GM10248 (cell line): ENCODE results near the gene ZNF106.

ENCODE experiments used
- CTCF ChIA-PET: fragments of 300-600 bp; sonication (Branson Sonifier 250); formaldehyde crosslinking; extraction: SDS; loops from one replicate; lab custom pipeline; 2021; ENCODE audit warnings: antibody characterized with exemption; lab: Yijun Ruan, JAX
- POLR2A ChIA-PET: fragments of 350-650 bp; sonication (Branson Sonifier 250); formaldehyde crosslinking; extraction: SDS; loops from one replicate; lab custom pipeline; 2020; ENCODE audit warnings: antibody characterized with exemption; lab: Yijun Ruan, JAX
- DNase-seq: peaks from one replicate; pipeline ENCODE4 v3.0.0; 2012; ENCODE audit errors: extremely low spot score
- TF ChIP-seq, protein P1 (sequence below): IDR thresholded peaks from 2 replicates; pipeline ENCODE4 v1.5.1; 2012; ENCODE audit warnings: mild to moderate bottlenecking, low read depth; ENCODE audit errors: extremely low read depth, missing control alignments, control extremely low read depth

Gene ZNF106

GRCh38 chr15:42490671-42491538 lies at the start of gene ZNF106:
Gene ZNF106, minus strand, starts transcription at chr15:42491141. Its CDS starts 18,852 bp downstream, at chr15:42472289.
- DNase-seq, result peak; percentile 94
- CTCF ChIA-PET, result interaction anchor here (0.9 to 2.0 kb wide), 8 partner anchors 9 to 114 kb away, joined by 3 to 11 read pairs (median 4); no protein-coding TSS in a partner anchor
- POLR2A ChIA-PET, result interaction anchor here (1.0 kb wide), 2 partner anchors 67 to 85 kb away, joined by 3 to 5 read pairs; partner anchors contain the start of gene STARD9
- TF ChIP-seq, protein P1, sequence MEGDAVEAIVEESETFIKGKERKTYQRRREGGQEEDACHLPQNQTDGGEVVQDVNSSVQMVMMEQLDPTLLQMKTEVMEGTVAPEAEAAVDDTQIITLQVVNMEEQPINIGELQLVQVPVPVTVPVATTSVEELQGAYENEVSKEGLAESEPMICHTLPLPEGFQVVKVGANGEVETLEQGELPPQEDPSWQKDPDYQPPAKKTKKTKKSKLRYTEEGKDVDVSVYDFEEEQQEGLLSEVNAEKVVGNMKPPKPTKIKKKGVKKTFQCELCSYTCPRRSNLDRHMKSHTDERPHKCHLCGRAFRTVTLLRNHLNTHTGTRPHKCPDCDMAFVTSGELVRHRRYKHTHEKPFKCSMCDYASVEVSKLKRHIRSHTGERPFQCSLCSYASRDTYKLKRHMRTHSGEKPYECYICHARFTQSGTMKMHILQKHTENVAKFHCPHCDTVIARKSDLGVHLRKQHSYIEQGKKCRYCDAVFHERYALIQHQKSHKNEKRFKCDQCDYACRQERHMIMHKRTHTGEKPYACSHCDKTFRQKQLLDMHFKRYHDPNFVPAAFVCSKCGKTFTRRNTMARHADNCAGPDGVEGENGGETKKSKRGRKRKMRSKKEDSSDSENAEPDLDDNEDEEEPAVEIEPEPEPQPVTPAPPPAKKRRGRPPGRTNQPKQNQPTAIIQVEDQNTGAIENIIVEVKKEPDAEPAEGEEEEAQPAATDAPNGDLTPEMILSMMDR, result no peak

DNA sequence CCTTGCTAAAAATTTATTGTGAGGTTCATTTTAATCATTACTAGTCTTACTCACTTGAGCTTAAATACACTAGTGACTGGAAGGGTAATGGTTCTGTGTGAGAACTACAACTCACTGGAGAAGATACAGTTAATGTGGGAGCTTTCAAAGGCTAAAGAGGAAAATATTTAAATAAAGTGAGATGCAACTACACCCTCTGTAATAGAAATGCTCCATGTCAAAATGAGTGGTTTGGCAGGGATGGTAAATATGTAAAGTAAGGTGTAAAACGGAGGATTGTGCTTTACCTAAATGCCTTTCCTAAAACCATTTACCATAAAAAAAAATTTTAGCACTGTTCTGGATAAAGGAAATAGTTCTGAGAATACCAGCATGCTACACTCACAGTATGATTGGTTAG lies 42.3 kb upstream of the ZNF106 start:
- ChIA-PET CTCF (interaction anchor here (0.8 to 2.9 kb wide), 4 partner anchors 9 to 34 kb away, joined by 3 to 10 read pairs (median 4); no protein-coding TSS in a partner anchor), POLR2A (no interaction called here)
- TF ChIP-seq, protein P1, result no peak
- DNase-seq, result no peak

GRCh38 chr15:42528970-42529369 lies 38.0 kb upstream of the ZNF106 start:
- CTCF ChIA-PET, result interaction anchor here (1.1 to 3.4 kb wide), 4 partner anchors 11 to 20 kb away, joined by 3 to 19 read pairs (median 4); partner anchors contain the start of genes HAUS2 and LRRC57

DNA sequence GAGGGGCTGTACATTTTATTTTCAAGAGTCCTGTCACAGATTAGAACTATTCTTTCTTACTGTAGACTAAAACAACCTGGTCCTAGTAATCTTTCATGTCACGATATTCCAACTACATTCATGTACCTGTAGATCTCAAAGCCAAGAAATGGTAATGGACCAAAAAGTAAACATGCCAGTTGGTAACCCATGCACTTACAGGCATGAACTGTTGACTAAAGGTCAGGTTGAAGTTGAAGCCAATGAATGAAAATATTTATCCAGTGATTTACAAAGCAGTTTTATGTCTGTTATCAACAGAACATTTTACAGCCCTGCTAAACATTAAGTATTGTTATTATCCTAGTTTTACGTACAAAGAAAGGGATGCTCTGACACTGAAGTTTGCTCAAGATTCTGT lies 32.4 kb upstream of the ZNF106 start:
- CTCF ChIA-PET, result interaction anchor here (1.2 kb wide), 1 partner anchor 65 kb away, joined by 3 read pairs; no protein-coding TSS in a partner anchor
- TF ChIP-seq, protein P1, result no peak
- POLR2A ChIA-PET, result no interaction called here
- no peak for DNase-seq

More at GRCh38 chr15:42528970-42529369, 38.0 kb upstream of the ZNF106 start:
- DNase-seq, result no peak
- POLR2A ChIA-PET, result no interaction called here
- TF ChIP-seq, protein P1, result no peak

- ChIA-PET CTCF (interaction anchor here (1.0 to 1.2 kb wide), 3 partner anchors 8 to 20 kb away, joined by 3 to 4 read pairs (median 4); partner anchors contain the start of genes SNAP23 and ZNF106), POLR2A (interaction anchor here (0.6 kb wide), 1 partner anchor 42 kb away, joined by 5 read pairs; no protein-coding TSS in a partner anchor)
- TF ChIP-seq, protein P1, result no peak
- no peak for DNase-seq
Measured at GRCh38 chr15:42511007-42511391, 20.1 kb upstream of the ZNF106 start.

DNA sequence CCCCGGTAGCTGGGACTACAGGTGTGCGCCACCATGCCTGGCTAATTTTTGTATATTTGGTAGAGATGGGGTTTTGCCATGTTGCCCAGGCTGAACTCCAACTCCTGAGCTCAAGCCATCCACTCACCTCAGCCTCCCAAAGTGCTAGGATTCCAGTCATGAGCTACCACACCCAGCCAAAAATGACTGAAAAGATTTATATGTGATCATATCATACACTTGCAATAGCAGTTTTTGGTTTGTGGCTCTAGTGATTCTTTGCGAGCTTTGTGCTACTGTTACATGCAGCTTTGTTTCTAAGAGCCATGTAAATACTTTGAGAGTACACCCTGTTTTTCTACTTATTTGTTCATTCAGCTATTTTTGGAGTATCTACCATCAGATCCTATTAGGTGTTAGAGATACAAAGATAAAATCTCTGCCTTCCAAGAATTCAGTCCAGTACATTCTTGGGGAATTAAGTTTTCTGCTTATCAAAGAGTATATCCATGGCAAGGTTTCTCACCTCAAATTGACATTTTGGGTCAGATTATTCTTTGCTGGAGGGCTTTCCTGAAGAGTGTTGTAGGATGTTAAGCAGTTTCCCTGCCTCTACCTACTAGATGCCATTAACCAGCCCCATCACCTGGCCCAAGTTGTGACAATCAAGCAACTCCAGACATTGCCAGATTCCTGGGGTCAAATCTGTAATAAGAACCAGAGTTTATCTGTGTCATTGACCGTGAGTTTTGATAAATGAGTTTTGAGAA lies 19.5 kb upstream of the ZNF106 start:
- CTCF ChIA-PET, result interaction anchor here (1.0 to 1.3 kb wide), 5 partner anchors 9 to 20 kb away, joined by 3 to 4 read pairs (median 3); partner anchors contain the start of genes SNAP23 and ZNF106

More for the DNA sequence above, 19.5 kb upstream of the ZNF106 start:
- POLR2A ChIA-PET, result no interaction called here
- TF ChIP-seq, protein P1, result no peak
- DNase-seq, result no peak
